Gastroesophageal sphincter (tissue), 4 donors: ENCODE data around the gene ADAR. TPM values are rescaled to one million over a fixed set of nuclear protein-coding genes. Genes with fewer than 3 reads are reported as not detected.

Source experiments
- ATAC-seq: fragments of 150-250 bp; one replicate; pipeline ENCODE4 v1.9.1; 2016; ENCODE audit warnings: mild to moderate bottlenecking, moderate library complexity
- H3K27ac ChIP-seq, 4 donors: fragments of 200-600 bp; sonication (generic) in 3 of 4; 1 replicate in 3 of 4; 2 replicates in 1 of 4; pipeline ENCODE4 v1.5.1; 2016 to 2019
- H3K27me3 ChIP-seq: fragments of 200-600 bp; sonication (generic); one replicate; pipeline ENCODE4 v1.5.1; 2019
- H3K36me3 ChIP-seq, 2 donors: fragments of 200-600 bp; sonication (generic); one replicate each; pipeline ENCODE4 v1.5.1; 2019; ENCODE audit warnings: control low read depth in 1 of 2
- H3K4me1 ChIP-seq, 3 donors: fragments of 200-600 bp; sonication (generic); 1 replicate in 2 of 3; 2 replicates in 1 of 3; pipeline ENCODE4 v1.5.1; 2016 to 2019; ENCODE audit warnings: control low read depth in 2 of 3
- H3K4me3 ChIP-seq, 2 donors: fragments of 200-600 bp; sonication (generic); one replicate each; pipeline ENCODE4 v1.5.1; 2019; ENCODE audit warnings: mild to moderate bottlenecking in 1 of 2, moderate library complexity in 1 of 2
- H3K9me3 ChIP-seq, 3 donors: fragments of 200-600 bp; sonication (generic); one replicate each; pipeline ENCODE4 v1.5.1; 2017 to 2019; ENCODE audit warnings: control low read depth in 2 of 3
- CTCF ChIP-seq, 4 experiments: fragments of 200-600 bp in 2 of 4; fragments of 450-650 bp in 2 of 4; sonication (generic) in 1 of 4; IDR thresholded peaks; one replicate each; pipeline ENCODE4 v1.5.1; 2017 to 2019; ENCODE audit warnings: antibody characterized with exemption in 4 of 4, mild to moderate bottlenecking in 2 of 4, moderate library complexity in 2 of 4
- EP300 ChIP-seq: sonication (generic); formaldehyde crosslinking; IDR thresholded peaks from one replicate; pipeline ENCODE4 v1.6.1; 2017; ENCODE audit warnings: antibody characterized with exemption, mild to moderate bottlenecking
- POLR2A ChIP-seq, 2 donors: fragments of 450-650 bp; IDR thresholded peaks; one replicate each; pipeline ENCODE4 v1.6.1; 2017; ENCODE audit warnings: antibody characterized with exemption in 2 of 2, mild to moderate bottlenecking in 2 of 2, moderate library complexity in 1 of 2
- POLR2AphosphoS5 ChIP-seq: sonication (generic); formaldehyde crosslinking; IDR thresholded peaks from one replicate; pipeline ENCODE4 v1.6.1; 2017; ENCODE audit warnings: antibody characterized with exemption
- WGBS, 2 donors: methylation state at CpG; one replicate each; pipeline ENCODE4 v1.1.5; 2018; ENCODE audit warnings: low coverage in 1 of 2; 5-methylcytosine and 5-hydroxymethylcytosine counted together
- total RNA-seq, 4 donors: library from RNA; depleted of rRNA; stranded (reverse); fragments of >200 nt; gene quantifications; one replicate each; pipeline ENCODE4 v1.1.0, GENCODE V29; 2016

Gene ADAR
- total RNA-seq, 4 donors from 2014 or later, result 71.0 to 108 (median 90.4) TPM

- Histone ChIP-seq H3K4me1 (peaks cover 0 to 54% (median 7%) of the 10 kb centered on the region in 3 donors), H3K27me3 (no peaks in the 10 kb centered on the region), H3K4me3 (no peak overlapping the region), H3K9me3 (no peaks in the 10 kb centered on the region), H3K27ac (no peak overlapping the region), H3K36me3 (peaks cover 0 to 21% of the 10 kb centered on the region in 2 donors)
- ATAC-seq, result no peak
- TF ChIP-seq EP300, result no peak
These were observed 14.6 kb upstream of the ADAR start for GRCh38 chr1:154622503-154623039.

- WGBS, 2 donors, result 78 to 80% methylated on average over 2 to 4 of the region's 5 CpGs
- ATAC-seq, result no peak
- TF ChIP-seq POLR2A (IDR thresholded peaks at IDR 0.05) (no peak), CTCF (IDR thresholded peaks at IDR 0.05) (no peak), EP300 (no peak), POLR2AphosphoS5 (no peak)
These were observed 13.9 kb upstream of the ADAR start for GRCh38 chr1:154621875-154622274.

GRCh38 chr1:154620751-154621150, 12.8 kb upstream of the ADAR start:
- Histone ChIP-seq H3K27me3 (no peaks in the 10 kb centered on the region), H3K9me3 (no peaks in the 10 kb centered on the region), H3K4me3 (no peak overlapping the region), H3K36me3 (peaks cover 0 to 21% of the 10 kb centered on the region in 2 donors), H3K27ac (no peak overlapping the region), H3K4me1 (peaks cover 0 to 39% (median 0%) of the 10 kb centered on the region in 3 donors)
- WGBS, 2 donors, result 53 to 66% methylated on average over 3 of the region's 3 CpGs
- TF ChIP-seq POLR2A (IDR thresholded peaks at IDR 0.05) (no peak), CTCF (IDR thresholded peaks at IDR 0.05) (no peak), EP300 (no peak)
- ATAC-seq, result no peak

More at GRCh38 chr1:154621875-154622274, 13.9 kb upstream of the ADAR start:
- H3K9me3 ChIP-seq, result no peaks in the 10 kb centered on the region
- H3K4me3 ChIP-seq, result no peak overlapping the region
- peak overlapping the region in 1 of 4 donors; percentile 27 for H3K27ac ChIP-seq
- H3K36me3 ChIP-seq, result peaks cover 0 to 21% of the 10 kb centered on the region in 2 donors
- peaks cover 0 to 50% (median 7%) of the 10 kb centered on the region in 3 donors for H3K4me1 ChIP-seq
- no peaks in the 10 kb centered on the region for H3K27me3 ChIP-seq

- no peak for ATAC-seq
- Histone ChIP-seq H3K27me3 (no peaks in the 10 kb centered on the region), H3K27ac (no peak overlapping the region), H3K4me3 (no peak overlapping the region), H3K9me3 (no peaks in the 10 kb centered on the region), H3K36me3 (peaks cover 0 to 19% of the 10 kb centered on the region in 2 donors), H3K4me1 (peaks cover 0 to 32% (median 0%) of the 10 kb centered on the region in 3 donors)
- no peak for TF ChIP-seq CTCF (IDR thresholded peaks at IDR 0.05)
- TF ChIP-seq POLR2A (IDR thresholded peaks at IDR 0.05), result no peak
- no peak for TF ChIP-seq EP300
- TF ChIP-seq POLR2AphosphoS5, result no peak
- 77 to 89% methylated on average over 5 of the region's 5 CpGs for WGBS, 2 donors
These were observed 11.4 kb upstream of the ADAR start for GRCh38 chr1:154619181-154619948.

GRCh38 chr1:154616659-154617345, 8.8 kb upstream of the ADAR start:
- no peak for TF ChIP-seq POLR2AphosphoS5
- TF ChIP-seq EP300, result no peak
- no peak for TF ChIP-seq CTCF (IDR thresholded peaks at IDR 0.05)
- TF ChIP-seq POLR2A (IDR thresholded peaks at IDR 0.05), result no peak
- no peak for ATAC-seq
- H3K4me1 ChIP-seq, result peaks cover 0 to 23% (median 0%) of the 10 kb centered on the region in 3 donors
- no peak overlapping the region for H3K4me3 ChIP-seq
- H3K9me3 ChIP-seq, result no peaks in the 10 kb centered on the region
- peaks cover 0 to 7% of the 10 kb centered on the region in 2 donors for H3K36me3 ChIP-seq
- no peak overlapping the region for H3K27ac ChIP-seq
- no peaks in the 10 kb centered on the region for H3K27me3 ChIP-seq
- 74 to 78% methylated on average over 5 of the region's 5 CpGs for WGBS, 2 donors
